ENCODE data around the gene NAMPT.
A peak's percentile ranks its signal among the peaks of the same experiment; 100 is the strongest.

NAMPT gene

GRCh38 chr7:106277976-106278375 lies 6.8 kb downstream of the NAMPT start:
- DNase-seq (ENCODE audit: extremely low read depth, insufficient read length), result no peak
- TF ChIP-seq CTCF (IDR thresholded peaks at IDR 0.05; ENCODE audit: insufficient read depth, low read length, poor library complexity, severe bottlenecking), result no peak
- H3K4me3 ChIP-seq (replicated peaks; ENCODE audit: low read depth, low read length), result no peak overlapping the region
- peaks cover 3% of the 10 kb centered on the region for H3K36me3 ChIP-seq (ENCODE audit: control insufficient read depth, insufficient read depth, low read length)
- H3K27me3 ChIP-seq (replicated peaks; ENCODE audit: control insufficient read depth, insufficient read depth, low read length), result no peaks in the 10 kb centered on the region

GRCh38 chr7:106276513-106276912 lies 8.3 kb downstream of the NAMPT start:
- Histone ChIP-seq H3K27me3 (replicated peaks; ENCODE audit: control insufficient read depth, insufficient read depth, low read length) (no peaks in the 10 kb centered on the region), H3K36me3 (ENCODE audit: control insufficient read depth, insufficient read depth, low read length) (peaks cover 3% of the 10 kb centered on the region), H3K4me3 (replicated peaks; ENCODE audit: low read depth, low read length) (no peak overlapping the region)
- TF ChIP-seq CTCF (IDR thresholded peaks at IDR 0.05; ENCODE audit: insufficient read depth, low read length, poor library complexity, severe bottlenecking), result no peak
- DNase-seq (ENCODE audit: extremely low read depth, insufficient read length), result no peak

- DNase-seq (ENCODE audit: extremely low read depth, insufficient read length), result peak; percentile 28
- no peaks in the 10 kb centered on the region for H3K27me3 ChIP-seq (replicated peaks; ENCODE audit: control insufficient read depth, insufficient read depth, low read length)
- TF ChIP-seq CTCF (IDR thresholded peaks at IDR 0.05; ENCODE audit: insufficient read depth, low read length, poor library complexity, severe bottlenecking), result no peak
- peak overlapping the region; percentile 36 for H3K4me3 ChIP-seq (replicated peaks; ENCODE audit: low read depth, low read length)
- H3K36me3 ChIP-seq (ENCODE audit: control insufficient read depth, insufficient read depth, low read length), result peaks cover 6% of the 10 kb centered on the region
Observed at GRCh38 chr7:106273009-106273668, 11.6 kb downstream of the NAMPT start.

GRCh38 chr7:106270122-106270977 lies 14.4 kb downstream of the NAMPT start:
- H3K36me3 ChIP-seq (ENCODE audit: control insufficient read depth, insufficient read depth, low read length), result peaks cover 3% of the 10 kb centered on the region
- DNase-seq (ENCODE audit: extremely low read depth, insufficient read length), result no peak
- no peaks in the 10 kb centered on the region for H3K27me3 ChIP-seq (replicated peaks; ENCODE audit: control insufficient read depth, insufficient read depth, low read length)
- no peak overlapping the region for H3K4me3 ChIP-seq (replicated peaks; ENCODE audit: low read depth, low read length)
- no peak for TF ChIP-seq CTCF (IDR thresholded peaks at IDR 0.05; ENCODE audit: insufficient read depth, low read length, poor library complexity, severe bottlenecking)

GRCh38 chr7:106269254-106269961 lies 15.4 kb downstream of the NAMPT start:
- TF ChIP-seq CTCF (IDR thresholded peaks at IDR 0.05; ENCODE audit: insufficient read depth, low read length, poor library complexity, severe bottlenecking), result no peak
- H3K4me3 ChIP-seq (replicated peaks; ENCODE audit: low read depth, low read length), result no peak overlapping the region
- DNase-seq (ENCODE audit: extremely low read depth, insufficient read length), result no peak
- no peaks in the 10 kb centered on the region for H3K27me3 ChIP-seq (replicated peaks; ENCODE audit: control insufficient read depth, insufficient read depth, low read length)
- H3K36me3 ChIP-seq (ENCODE audit: control insufficient read depth, insufficient read depth, low read length), result peaks cover 3% of the 10 kb centered on the region
